Fibroblast of skin of left biceps (primary cell): ENCODE measurements around the gene SMTNL1.
A peak's percentile ranks its signal among the peaks of the same experiment; 100 is the strongest.

ENCODE experiments used
- DNase-seq, 2 experiments: peaks; one replicate each; pipeline ENCODE4 v3.0.0-alpha.2; 2013; ENCODE audit warnings: low read depth in 2 of 2

Gene SMTNL1, protein sequence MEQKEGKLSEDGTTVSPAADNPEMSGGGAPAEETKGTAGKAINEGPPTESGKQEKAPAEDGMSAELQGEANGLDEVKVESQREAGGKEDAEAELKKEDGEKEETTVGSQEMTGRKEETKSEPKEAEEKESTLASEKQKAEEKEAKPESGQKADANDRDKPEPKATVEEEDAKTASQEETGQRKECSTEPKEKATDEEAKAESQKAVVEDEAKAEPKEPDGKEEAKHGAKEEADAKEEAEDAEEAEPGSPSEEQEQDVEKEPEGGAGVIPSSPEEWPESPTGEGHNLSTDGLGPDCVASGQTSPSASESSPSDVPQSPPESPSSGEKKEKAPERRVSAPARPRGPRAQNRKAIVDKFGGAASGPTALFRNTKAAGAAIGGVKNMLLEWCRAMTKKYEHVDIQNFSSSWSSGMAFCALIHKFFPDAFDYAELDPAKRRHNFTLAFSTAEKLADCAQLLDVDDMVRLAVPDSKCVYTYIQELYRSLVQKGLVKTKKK

DNA sequence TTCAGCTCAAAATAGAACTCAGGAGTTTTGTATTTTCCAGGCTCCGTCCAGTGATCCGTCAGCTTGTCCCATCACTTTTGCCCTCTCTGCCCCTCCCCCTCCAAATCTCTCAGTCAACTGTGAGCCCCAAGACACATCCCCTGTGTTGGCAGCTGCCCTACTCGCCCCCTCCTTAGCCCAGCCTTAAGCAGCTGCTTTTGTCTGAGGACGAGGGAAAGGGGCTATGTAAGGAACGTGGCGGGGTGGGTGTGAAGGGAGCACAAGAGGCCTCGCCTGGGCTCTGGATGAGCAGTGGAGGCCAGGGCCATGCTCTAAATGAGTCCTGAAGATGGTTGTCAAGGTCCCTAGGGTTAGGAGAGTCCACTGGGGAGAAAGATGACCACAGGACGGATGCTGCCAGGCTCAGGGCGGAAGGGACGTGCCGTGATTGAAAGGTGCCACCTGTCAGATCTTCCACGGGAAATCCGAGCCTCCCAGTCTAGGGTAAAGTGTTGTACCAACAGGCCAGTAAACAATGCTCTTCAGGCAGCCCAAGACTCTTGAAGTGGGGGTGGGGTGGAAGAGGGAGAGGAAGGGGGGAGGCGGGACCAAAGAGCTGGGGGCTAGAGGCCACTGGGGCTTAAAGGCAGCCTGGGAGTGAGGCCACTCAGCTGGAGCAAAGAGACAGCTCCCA lies at the start of gene SMTNL1:
TSS of gene SMTNL1 (plus strand) at position 649 of the 673 bp plus-strand sequence. CDS start 5,048 bp downstream, outside the sequence.
- DNase-seq: no peak

DNA sequence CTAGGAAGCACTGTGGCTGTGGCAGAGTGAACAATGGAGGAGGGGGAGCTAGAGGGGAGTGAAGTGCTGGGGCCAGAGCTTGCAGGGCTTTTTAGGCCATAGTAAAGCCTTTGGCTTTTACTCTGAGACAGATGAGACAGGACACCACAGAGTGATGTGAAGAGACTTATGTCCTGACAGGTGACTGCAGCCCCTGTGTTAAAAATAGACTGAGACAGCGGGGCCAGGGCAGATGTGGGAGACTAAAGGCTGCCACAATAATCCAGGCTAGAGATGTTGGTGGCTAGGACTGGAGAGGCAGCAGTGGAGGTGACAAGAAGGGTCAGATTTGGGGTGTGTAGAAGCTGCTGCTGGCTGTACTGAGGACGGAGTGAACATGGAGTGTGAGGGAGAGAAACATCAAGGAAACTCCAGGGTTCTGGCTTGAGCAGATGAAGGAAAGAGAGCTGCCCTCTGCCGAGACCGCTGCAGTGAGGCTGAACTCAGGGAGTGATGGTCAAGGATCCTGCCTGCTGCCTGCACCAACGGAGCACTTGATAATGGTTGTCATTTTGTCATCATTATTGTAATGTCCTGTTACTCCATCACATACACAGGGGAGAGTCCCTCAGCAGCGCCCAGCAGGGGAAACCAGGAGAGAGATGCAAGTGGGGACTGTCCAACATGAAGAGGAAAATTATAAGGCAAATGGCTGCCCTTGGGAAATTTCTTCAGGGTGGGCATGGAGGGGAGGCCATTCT lies 49.3 kb upstream of the SMTNL1 start:
- no peak for DNase-seq

DNA sequence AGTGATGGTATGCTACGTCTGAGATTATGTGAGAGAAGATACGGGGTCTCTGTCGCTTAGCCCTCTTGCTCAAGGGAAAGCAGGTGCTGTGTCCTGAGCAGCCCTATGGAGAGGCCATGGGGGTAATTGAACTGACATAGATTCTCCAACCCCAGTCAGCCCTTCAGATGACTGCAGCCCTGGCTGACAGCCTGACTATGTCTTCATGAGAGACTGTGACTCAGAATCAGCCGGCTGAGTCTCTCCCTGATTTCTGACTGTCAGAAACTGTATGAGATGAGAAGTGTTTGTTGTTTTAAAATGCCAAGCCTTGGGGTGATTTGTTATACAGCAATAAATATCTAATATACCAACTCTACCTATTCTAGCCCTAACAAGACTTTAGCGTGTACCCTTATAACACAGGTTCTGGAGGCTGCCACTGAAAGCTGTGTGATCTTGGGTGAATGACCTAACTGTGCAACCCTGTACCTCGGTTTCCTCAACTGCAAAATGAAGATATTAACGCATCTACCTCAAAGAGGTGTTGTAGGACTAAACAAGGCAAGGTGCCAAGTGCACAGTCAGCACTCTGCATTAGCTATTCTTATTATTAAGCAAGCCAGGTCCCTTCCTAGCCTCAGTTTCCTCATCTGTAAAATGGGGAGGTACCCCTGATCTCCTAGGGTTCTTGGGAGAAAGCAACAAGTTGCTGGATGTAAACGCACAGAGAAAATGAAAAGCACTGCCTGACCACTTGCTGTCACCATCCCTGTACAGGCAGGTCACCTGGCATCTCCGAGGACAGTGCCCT lies 46.7 kb upstream of the SMTNL1 start:
- DNase-seq: no peak

DNA sequence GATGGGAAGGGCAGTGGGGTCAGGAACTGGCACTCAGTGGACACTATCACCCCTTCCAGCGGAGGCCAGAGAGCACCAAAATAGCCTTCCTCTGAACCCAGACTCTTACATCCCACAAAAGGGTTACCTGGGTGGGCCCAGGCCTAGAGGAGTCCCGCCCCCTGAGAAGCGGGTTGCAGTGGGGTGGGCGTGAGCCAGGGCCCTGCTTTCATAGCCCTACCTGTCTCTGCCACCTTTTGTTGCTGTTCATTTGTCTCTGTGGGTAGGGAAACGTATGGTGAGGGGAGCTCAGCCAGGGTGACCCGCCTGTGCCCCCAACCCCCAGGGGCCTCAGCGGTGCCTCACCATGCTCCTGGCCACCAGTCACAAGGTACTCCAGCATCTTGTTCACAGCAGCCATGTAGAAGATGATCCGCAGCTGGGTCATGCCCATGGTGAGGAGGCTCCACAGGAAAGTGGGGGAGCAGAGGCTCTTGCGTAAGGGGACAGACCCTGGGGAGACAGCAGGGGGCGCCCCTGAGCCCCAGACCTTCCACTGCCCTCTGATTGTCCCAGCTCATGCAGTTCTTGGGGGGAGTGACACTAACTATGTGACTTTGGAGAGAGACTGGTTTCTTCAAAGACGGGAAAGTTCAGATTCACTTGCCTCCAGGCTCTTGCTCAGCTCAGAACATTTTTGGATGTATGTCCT lies 45.9 kb upstream of the SMTNL1 start:
- DNase-seq: no peak

DNA sequence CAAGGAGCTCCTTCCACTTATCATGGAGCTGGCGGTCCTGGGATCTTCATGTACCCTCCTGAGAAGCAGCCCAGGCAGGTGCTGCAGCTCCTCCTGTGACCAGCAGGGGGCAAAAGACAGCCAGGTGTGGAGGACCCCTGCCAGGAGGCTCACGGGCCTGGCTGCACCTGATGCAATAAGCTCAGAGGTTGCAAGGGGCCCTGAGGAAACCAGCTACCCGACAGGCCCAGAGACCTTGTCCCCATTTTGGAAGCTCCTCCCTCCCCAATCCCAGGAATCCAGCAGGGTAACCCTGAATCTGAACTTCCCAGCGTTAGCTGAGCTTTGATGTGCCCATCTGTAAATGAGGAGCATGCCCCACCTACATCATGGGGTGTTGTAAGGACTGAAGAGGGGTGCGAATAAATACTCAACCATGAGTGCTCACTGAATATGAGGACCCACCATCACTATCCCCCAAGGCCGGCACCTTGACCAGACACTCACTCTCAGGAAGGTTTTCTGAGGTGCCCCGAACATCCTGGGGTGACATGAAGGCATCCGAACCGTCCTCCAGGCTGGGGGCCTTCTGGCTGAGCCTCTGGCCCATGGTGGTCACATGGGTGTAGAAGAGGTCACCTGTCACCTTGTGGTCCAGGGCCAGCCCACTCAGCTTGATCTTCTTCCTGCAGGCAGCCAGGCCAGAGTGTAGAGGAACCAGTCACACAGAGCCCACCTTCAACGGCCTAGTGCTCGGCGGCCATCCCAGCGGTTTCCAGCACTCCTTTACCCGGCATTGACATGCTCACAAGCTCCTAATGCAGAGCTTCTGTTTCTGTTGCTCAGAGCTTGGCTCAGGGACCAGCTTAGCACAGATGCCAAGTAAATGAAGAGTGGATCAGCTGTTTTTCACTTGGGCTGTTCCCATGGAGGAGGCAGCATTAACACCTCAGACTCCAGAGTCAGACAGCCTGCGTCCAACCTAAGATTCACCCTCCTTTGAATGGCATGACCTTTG lies 43.6 kb upstream of the SMTNL1 start:
- DNase-seq: no peak

DNA sequence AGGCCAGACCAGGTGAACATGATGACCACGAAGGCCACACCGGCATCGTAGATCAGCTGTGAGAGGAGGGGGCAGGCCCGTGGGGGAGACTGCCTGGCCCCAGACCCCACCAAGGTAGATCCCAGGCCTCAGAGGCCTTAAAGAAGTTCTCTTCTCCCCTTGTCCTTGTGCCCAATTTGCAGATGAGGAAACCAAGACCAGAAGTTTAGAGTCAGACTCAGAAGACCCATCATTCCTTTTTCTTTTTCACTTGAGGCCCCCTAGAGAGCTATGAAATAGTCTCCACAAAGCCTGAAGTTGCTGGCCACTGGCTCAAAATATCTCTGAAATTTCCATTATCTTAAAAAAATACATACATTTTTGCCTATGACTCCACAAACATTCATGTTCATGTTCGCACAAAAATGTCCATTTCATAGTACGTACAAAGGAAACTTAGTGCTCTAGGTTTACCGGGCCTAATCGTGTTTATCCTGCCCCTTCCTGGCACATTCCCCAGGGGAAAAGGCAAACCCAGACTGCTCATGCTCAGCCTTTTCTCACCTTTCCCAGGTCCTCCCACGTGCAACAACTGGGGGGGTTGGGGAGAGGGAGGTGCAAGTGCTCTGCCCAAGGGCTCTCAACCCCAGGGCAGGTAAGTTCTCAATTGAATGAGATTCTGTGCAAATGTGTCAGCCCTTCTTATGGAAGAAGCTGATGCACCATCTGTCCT lies 41.1 kb upstream of the SMTNL1 start:
- no peak for DNase-seq

DNA sequence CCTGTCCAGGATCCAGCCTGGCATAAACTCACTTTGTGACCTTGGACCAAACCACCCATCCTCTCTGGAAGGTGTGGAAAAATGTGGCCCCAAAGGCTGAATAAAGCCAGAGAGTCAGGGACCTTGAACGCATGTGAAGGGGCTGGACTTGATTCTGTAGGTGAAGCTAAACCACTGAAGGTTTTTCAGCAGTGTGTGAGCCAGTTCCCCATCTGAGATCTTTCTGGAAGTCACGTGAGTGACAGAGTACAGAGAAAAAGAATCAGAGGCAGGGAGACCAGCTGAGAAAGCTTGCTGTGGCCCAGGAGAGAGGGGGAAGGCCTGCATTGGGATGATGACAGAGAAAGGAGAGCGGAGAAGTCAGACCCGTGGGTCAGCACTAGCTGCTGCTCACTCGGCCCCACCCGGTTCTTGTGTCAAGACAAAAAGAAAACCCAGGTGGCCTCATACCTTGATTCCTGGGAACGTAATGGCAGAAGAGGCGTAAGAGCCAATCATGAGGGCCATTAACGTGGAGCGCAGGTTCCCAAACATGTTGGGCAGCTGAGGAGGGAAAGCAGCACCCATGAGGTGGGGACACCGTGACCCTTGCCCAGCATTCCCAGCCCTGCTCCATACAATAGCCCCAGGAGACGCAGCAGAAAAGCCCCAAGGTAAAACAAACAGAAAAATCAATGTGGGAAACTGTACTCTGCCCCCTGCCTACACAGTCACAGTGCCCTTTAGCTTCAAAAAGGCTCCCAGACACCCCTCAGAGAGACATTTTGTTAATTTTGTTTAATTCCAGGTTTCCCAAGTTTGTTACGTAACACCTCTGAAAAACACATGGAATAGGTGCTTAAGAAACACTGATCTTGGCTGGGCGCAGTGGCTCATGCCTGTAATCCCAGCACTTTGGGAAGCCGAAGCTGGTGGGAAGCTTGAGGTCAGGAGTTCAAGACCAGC lies 39.8 kb upstream of the SMTNL1 start:
- no peak for DNase-seq

DNA sequence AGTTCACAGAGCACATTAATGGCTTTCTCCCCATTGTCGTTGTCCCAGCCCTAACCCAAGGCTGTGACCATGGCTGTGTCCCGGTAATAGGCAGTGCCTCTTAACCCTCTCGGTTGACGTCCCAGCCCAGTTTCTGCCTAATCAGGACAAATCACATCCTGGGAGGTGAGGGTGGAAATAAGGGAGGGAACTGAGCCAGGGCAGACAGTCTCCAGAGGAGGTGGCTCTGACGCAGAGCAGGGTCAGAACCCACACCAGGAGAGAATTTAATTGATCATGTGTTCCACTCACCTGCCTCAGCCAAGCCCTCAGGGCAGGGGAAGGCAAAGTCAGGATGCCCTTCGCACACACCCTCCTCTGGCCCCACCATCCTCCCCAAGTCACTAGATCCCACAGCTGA lies 38.9 kb upstream of the SMTNL1 start:
- no peak for DNase-seq

DNA sequence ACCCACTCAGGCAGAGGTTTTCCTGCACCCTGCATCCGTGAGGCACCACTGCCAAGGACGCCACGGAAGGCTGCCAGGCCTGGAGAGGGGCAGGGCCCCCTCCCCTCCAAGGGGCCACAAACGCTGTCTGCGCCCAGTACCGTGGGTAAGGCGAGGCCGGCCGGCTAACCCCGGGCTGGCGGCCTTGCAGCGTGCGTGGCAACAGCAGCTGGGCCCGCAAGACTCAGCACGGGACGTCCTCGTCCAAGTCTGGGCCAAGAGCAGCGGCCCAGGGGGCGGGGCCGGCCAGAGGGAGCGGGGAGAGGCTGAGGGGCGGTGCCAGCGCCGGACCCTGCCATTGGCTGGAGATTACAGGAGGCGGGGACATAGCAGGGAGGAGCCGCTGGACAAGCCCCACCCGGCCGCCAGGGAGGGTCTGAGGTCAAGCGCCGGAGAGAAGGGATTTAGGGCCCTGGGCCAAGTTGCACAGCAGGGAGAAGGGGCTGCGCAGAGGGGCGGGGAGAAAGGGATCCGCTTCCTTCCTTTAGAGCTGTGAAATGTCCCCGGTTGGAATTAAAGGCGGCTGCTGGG lies 37.9 kb upstream of the SMTNL1 start:
- peak; percentile 47 to 53 for DNase-seq

DNA sequence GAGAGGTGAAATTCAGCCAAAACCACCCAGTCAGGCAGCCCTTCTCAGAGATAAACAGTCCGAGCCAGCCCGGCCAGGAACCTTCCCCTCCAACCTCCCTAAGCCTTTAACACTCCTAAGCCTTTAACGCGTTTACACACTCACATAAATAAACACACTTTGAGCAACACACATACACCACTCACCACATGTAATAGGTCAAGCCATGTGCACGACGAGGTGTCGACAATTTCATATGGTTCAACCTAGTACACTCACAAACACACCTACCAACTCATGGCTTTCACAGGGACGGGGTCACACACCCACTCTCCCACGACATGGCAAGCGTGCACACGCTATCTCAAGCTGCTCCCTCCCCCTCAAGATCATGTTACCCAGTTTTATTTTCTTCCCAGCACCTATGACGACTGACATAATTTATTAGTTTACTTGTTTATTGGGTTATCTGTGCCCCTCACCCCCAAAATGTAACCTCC lies 37.4 kb upstream of the SMTNL1 start:
- DNase-seq: no peak

DNA sequence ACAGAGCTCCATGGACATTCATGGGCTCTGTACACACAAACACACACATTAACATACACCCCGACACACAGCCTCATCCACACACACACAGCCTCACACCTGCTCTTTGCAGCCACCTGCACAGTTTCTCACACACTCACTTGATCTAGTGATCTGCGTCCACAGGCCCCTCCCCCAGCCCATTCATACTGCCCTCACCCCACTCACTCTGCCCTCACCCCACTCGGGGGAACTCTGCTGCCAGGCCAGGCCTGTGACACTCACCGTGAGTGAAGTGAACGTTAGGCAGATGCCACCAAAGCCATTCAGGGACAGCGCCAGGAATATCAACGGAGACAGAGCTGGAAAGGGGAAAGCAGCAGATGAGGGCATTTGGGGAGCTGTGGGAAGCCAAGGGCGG lies 36.9 kb upstream of the SMTNL1 start:
- no peak for DNase-seq

DNA sequence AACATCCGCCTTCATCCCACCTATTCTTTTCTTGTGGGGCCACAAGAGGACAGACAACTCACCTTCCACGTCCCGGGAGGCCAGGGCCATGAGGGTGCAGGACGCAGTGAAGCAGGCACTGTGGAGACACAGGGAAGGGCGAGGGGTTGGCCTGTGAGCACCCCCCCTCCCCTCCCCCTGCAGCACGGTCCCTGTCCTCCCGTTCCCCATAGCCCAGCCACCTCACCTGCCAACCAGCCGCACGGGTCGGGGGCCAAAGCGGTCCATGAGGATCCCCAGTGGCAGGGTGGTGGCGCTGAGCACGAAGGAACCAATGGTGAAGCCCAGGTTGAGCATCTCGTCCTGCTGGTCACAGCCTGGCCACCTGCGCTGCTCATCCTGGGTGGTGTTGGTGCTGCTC lies 36.5 kb upstream of the SMTNL1 start:
- no peak for DNase-seq

DNA sequence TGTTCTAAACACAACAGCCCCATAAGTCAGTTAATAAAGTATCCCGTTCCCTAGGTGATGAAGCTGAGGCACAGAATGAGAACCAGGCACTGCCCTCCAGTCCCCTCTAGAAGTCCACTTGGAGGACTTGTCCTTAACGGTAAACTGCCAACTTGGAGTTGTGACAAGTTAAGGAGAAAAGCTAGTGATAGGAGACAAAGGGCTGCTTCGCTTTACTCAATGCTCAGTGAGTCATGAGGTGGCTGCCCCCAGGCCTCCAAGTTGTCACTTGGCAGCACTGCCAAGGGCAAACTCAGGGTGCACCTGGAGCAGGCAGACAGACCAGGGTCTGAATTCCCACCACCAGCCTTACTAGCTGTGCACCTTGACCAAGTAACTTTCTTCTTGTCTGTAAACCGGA lies 35.4 kb upstream of the SMTNL1 start:
- DNase-seq: no peak

DNA sequence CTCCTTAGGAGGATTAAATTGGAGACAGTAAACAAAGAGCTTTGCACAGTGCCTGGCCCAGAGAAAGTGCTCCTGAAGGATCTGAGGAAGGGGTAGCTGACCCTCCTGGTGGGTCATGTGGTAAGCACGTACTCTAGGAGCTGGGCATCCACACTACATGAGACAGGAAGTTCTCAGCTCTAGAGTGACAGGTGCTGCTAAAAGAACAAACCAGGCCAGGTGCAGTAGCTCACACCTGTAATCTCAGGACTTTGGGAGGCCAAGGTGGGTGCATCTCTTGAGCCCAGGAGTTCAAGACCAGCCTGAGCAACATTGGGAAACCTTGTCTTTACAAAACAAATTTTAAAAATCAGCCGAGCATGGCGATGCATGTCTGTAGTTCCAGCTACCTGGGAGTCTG lies 35.0 kb upstream of the SMTNL1 start:
- DNase-seq: no peak

DNA sequence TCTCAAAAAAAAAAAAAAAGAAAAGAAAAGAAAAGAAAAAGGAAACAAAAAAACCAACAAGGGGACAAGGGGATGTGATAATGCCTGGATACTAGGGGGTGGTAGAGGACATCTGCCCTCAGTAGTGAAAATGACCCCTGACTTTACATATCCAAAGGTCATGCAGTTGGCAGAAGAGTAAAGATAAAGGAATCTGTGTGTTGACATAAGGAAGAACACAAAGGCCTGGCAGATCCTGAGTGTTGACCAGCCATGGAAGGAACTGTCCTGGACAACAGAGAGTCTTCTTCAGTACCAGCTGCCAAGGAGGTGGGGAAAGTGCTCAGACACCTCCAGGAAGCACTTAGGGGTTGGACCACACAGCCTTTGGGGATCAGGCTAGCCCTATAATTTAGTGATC lies 34.5 kb upstream of the SMTNL1 start:
- no peak for DNase-seq

DNA sequence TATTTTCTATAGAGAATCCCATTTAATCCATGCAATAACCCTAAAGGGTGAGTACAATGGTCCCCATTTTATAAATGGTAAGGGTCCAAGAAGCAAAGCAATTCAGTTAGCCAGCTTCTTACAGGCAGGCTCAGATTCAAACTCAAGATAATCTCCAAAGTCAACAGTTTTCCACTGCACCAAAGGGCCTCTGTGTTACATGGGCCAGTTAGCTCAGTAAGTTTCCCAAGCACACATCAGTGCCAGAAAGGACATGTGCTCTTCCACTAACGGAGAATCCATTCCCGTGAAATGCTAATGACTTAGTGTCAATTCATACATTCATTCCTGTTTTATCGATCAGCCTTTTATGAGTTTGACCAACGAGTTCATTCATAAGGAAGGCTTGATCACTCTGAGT lies 32.9 kb upstream of the SMTNL1 start:
- DNase-seq: no peak

DNA sequence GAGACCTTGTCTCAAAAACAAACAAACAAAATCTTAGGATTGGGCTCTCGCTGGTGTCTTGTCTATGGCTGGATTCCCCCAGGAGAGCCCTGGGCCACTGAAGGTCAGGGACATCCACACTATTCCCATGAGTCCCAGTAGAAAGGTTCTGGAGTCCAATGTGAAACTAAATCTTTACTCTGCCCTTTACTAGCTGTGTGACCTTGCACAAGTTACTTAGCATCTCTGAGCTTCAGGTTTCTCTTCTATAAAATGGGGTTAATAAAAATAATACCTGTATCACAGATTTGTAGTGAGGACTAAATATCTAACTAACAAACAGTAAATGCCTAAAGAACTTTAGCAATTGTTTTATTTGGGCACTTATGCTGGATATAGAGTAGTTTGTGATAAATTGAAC lies 30.9 kb upstream of the SMTNL1 start:
- no peak for DNase-seq
